Mesenchymal stem cell (in vitro differentiated cells and primary cell): Measurements from ENCODE around the gene DNASE1L3.

Source experiments
- DNase-seq: peaks from one replicate; pipeline ENCODE4 v3.0.0-alpha.2; 2013
- H2AFZ ChIP-seq: one replicate; pipeline ENCODE4 v1.6.1; 2013; ENCODE audit warnings: low read depth, mild to moderate bottlenecking, control low read depth, inconsistent platforms, low read length, moderate library complexity
- H2AK5ac ChIP-seq: 2 replicates; pipeline ENCODE4 v1.6.1; 2013; ENCODE audit warnings: low read length, moderate library complexity, mild to moderate bottlenecking, inconsistent platforms; ENCODE audit not compliant: severe bottlenecking
- H2BK120ac ChIP-seq: one replicate; pipeline ENCODE4 v1.6.1; 2013; ENCODE audit warnings: low read depth, mild to moderate bottlenecking, inconsistent platforms, low read length, moderate library complexity
- H2BK12ac ChIP-seq, 2 experiments: one replicate each; pipeline ENCODE4 v1.6.1; 2013; ENCODE audit warnings: inconsistent platforms in 2 of 2, low read length in 2 of 2, mild to moderate bottlenecking in 2 of 2, moderate library complexity in 2 of 2, control low read depth in 1 of 2
- H2BK15ac ChIP-seq: one replicate; pipeline ENCODE4 v1.6.1; 2013; ENCODE audit warnings: mild to moderate bottlenecking, low read depth, inconsistent platforms; ENCODE audit not compliant: poor library complexity, severe bottlenecking
- H2BK5ac ChIP-seq: 2 replicates; pipeline ENCODE4 v1.6.1; 2013; ENCODE audit warnings: low read depth, mild to moderate bottlenecking, low read length, control low read depth, inconsistent platforms; ENCODE audit not compliant: poor library complexity, severe bottlenecking
- H3K14ac ChIP-seq, 2 experiments: one replicate each; pipeline ENCODE4 v1.6.1; 2013; ENCODE audit warnings: inconsistent platforms in 2 of 2, low read length in 2 of 2, control low read depth in 1 of 2, mild to moderate bottlenecking in 1 of 2, moderate library complexity in 1 of 2
- H3K18ac ChIP-seq, 2 experiments: one replicate each; pipeline ENCODE4 v1.6.1; 2013; ENCODE audit warnings: inconsistent platforms in 2 of 2, low read length in 2 of 2, control low read depth in 1 of 2, low read depth in 1 of 2, mild to moderate bottlenecking in 1 of 2
- H3K23ac ChIP-seq, 2 experiments: one replicate each; pipeline ENCODE4 v1.6.1; 2013; ENCODE audit warnings: inconsistent platforms in 2 of 2, low read length in 2 of 2, mild to moderate bottlenecking in 2 of 2, moderate library complexity in 2 of 2, control low read depth in 1 of 2
- H3K27ac ChIP-seq: 2 replicates; pipeline ENCODE4 v1.5.1; 2013; ENCODE audit warnings: mild to moderate bottlenecking, moderate library complexity, low read length, control low read depth, inconsistent platforms; ENCODE audit not compliant: poor library complexity, severe bottlenecking
- H3K27me3 ChIP-seq, 2 experiments: 2 replicates each; pipeline versions ENCODE4 v1.6.1 to v1.7.0; 2013; ENCODE audit warnings: low read length in 2 of 2, mild to moderate bottlenecking in 2 of 2, moderate library complexity in 2 of 2, control low read depth in 1 of 2, inconsistent platforms in 1 of 2; ENCODE audit not compliant: control insufficient read depth in 1 of 2, insufficient read depth in 1 of 2
- H3K36me3 ChIP-seq, 2 experiments: 2 replicates each; pipeline versions ENCODE4 v1.6.1 to v1.7.0; 2013; ENCODE audit warnings: low read length in 2 of 2, control low read depth in 1 of 2, inconsistent platforms in 1 of 2, low read depth in 1 of 2, mild to moderate bottlenecking in 1 of 2; ENCODE audit not compliant: insufficient read depth in 2 of 2, control insufficient read depth in 1 of 2
- H3K4ac ChIP-seq, 2 experiments: one replicate each; pipeline ENCODE4 v1.6.1; 2013; ENCODE audit warnings: inconsistent platforms in 2 of 2, low read length in 2 of 2, mild to moderate bottlenecking in 2 of 2, moderate library complexity in 2 of 2, control low read depth in 1 of 2, low read depth in 1 of 2
- H3K4me1 ChIP-seq: 2 replicates; pipeline ENCODE4 v1.6.1; 2013; ENCODE audit warnings: low read depth, low read length, control low read depth; ENCODE audit not compliant: control insufficient read depth, insufficient read depth
- H3K4me2 ChIP-seq: 2 replicates; pipeline ENCODE4 v1.6.1; 2013; ENCODE audit warnings: low read length, mild to moderate bottlenecking, inconsistent platforms; ENCODE audit not compliant: poor library complexity, severe bottlenecking
- H3K4me3 ChIP-seq, 2 experiments: 2 replicates each; pipeline versions ENCODE4 v1.5.1 to v1.7.0; 2013; ENCODE audit warnings: low read length in 2 of 2, mild to moderate bottlenecking in 2 of 2, control low read depth in 1 of 2, low read depth in 1 of 2; ENCODE audit not compliant: insufficient read depth in 1 of 2
- H3K79me1 ChIP-seq: replicated peaks from 2 replicates; pipeline ENCODE4 v1.6.1; 2013; ENCODE audit warnings: mild to moderate bottlenecking, control low read depth, low read length, inconsistent platforms; ENCODE audit not compliant: poor library complexity, severe bottlenecking
- H3K9ac ChIP-seq: 2 replicates; pipeline ENCODE4 v1.7.0; 2013; ENCODE audit warnings: mild to moderate bottlenecking, low read length, moderate library complexity
- H3K9me3 ChIP-seq: 2 replicates; pipeline ENCODE4 v1.7.0; 2013; ENCODE audit warnings: mild to moderate bottlenecking, low read length; ENCODE audit not compliant: control insufficient read depth
- H4K8ac ChIP-seq: one replicate; pipeline ENCODE4 v1.6.1; 2013; ENCODE audit warnings: inconsistent platforms, mild to moderate bottlenecking, low read length, moderate library complexity
- H4K91ac ChIP-seq: one replicate; pipeline ENCODE4 v1.6.1; 2013; ENCODE audit warnings: mild to moderate bottlenecking, low read length, inconsistent platforms
- WGBS: methylation state at CpG from one replicate; pipeline ENCODE4 v1.1.7; 2013; ENCODE audit warnings: mixed read lengths; 5-methylcytosine and 5-hydroxymethylcytosine counted together

Gene DNASE1L3

DNA sequence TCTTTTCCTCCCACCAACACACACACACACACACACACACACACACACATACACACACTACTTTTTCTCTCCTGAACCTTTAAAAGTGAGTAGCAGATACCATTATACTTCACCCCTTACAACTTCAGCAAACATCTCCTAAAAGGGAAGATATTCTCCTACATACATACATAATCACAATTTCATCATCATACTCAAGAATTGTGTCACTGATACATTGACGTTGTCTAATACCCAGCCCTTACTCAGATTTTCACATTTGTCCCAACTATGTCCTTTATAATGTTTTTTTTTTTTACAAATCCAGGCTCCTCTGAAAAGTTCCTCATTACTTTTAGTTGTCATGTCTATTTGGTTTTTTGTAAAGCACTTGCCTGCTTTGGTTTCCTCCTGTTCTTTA lies 45.3 kb upstream of the DNASE1L3 start:
- H3K9me3 ChIP-seq: no peaks in the 10 kb centered on the region
- H3K36me3 ChIP-seq: peaks cover 0 to 16% of the 10 kb centered on the region in 2 experiments
- no peak overlapping the region for H3K9ac ChIP-seq
- no peak overlapping the region for H2AK5ac ChIP-seq
- H3K27ac ChIP-seq: no peak overlapping the region
- H2BK120ac ChIP-seq: no peak overlapping the region
- no peak overlapping the region for H2BK12ac ChIP-seq
- no peak overlapping the region for H4K8ac ChIP-seq
- H4K91ac ChIP-seq: no peak overlapping the region
- H2BK5ac ChIP-seq: no peak overlapping the region
- no peak overlapping the region for H3K4me3 ChIP-seq
- WGBS: 100% methylated on average over 1 of the region's 1 CpG
- H3K23ac ChIP-seq: no peak overlapping the region
- H3K4ac ChIP-seq: no peak overlapping the region
- peaks cover 7% of the 10 kb centered on the region for H3K4me1 ChIP-seq
- no peak overlapping the region for H3K4me2 ChIP-seq
- H2BK15ac ChIP-seq: no peak overlapping the region
- no peak overlapping the region for H3K14ac ChIP-seq
- no peaks in the 10 kb centered on the region for H3K79me1 ChIP-seq
- no peak for DNase-seq
- no peak overlapping the region for H3K18ac ChIP-seq
- H2AFZ ChIP-seq: no peak overlapping the region
- H3K27me3 ChIP-seq: no peaks in the 10 kb centered on the region

DNA sequence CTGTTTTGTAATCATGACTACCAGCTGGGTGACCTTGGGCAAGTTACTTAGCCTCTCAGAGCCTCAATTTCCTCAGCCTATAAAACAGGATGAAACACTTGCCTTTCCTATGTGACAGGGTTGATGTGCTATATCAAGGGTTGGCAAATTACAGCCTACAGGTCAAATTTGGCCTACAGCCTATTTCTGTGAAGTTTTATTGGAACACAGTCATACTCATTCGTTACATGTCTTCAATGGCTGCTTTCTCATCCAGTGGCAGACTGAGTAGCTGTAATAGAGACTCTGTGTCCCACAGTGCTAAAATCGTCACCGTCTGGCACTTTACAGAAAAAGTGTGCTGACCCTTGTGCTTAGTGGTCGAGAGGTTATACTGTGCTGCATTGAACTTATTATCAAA lies 43.4 kb upstream of the DNASE1L3 start:
- Histone ChIP-seq H3K9ac (no peak overlapping the region), H3K14ac (no peak overlapping the region), H3K27ac (no peak overlapping the region), H3K9me3 (no peaks in the 10 kb centered on the region), H3K23ac (no peak overlapping the region), H3K4me2 (no peak overlapping the region), H3K18ac (no peak overlapping the region), H3K4me3 (no peak overlapping the region), H2AFZ (no peak overlapping the region), H2BK12ac (no peak overlapping the region), H2BK15ac (no peak overlapping the region), H3K4ac (no peak overlapping the region), H3K79me1 (peaks cover 3% of the 10 kb centered on the region), H4K91ac (no peak overlapping the region), H2BK120ac (no peak overlapping the region), H2AK5ac (no peak overlapping the region), H2BK5ac (no peak overlapping the region), H3K36me3 (peaks cover 0 to 13% of the 10 kb centered on the region in 2 experiments), H3K27me3 (no peaks in the 10 kb centered on the region), H3K4me1 (peaks cover 5% of the 10 kb centered on the region), H4K8ac (no peak overlapping the region)
- 92% methylated on average over 4 of the region's 4 CpGs for WGBS
- DNase-seq: no peak

DNA sequence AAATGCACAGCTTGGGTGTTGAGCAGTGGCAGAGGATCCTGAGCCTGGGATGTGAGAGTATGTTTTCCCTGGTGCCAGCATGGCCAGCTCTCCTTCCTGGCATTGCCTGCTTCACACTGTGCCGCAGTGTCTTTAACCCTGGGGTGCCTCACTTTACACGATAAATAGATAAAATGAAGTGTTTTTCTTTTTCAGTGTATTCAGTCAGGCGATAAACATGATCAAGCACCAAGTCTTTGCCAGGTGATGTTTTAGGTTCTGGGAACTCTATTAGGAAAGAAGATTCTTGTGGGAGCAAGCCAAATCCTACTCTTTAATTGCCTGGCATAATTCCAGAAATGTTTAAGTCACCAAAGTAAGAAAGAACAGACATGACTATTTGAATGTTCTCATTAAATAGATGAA lies 40.9 kb upstream of the DNASE1L3 start:
- Histone ChIP-seq H3K9ac (no peak overlapping the region), H2AFZ (no peak overlapping the region), H3K4me1 (peaks cover 5% of the 10 kb centered on the region), H3K27ac (no peak overlapping the region), H3K27me3 (no peaks in the 10 kb centered on the region), H3K18ac (no peak overlapping the region), H3K14ac (no peak overlapping the region), H3K4ac (peak overlapping the region in 1 of 2 experiments; percentile 75), H3K36me3 (peaks cover 0 to 3% of the 10 kb centered on the region in 2 experiments), H3K79me1 (peaks cover 3% of the 10 kb centered on the region), H4K8ac (no peak overlapping the region), H2BK120ac (no peak overlapping the region), H3K23ac (no peak overlapping the region), H2AK5ac (no peak overlapping the region), H2BK15ac (no peak overlapping the region), H4K91ac (no peak overlapping the region), H2BK12ac (no peak overlapping the region), H3K4me3 (no peak overlapping the region), H2BK5ac (no peak overlapping the region), H3K9me3 (no peaks in the 10 kb centered on the region), H3K4me2 (no peak overlapping the region)
- no peak for DNase-seq
- 98% methylated on average over 3 of the region's 3 CpGs for WGBS

DNA sequence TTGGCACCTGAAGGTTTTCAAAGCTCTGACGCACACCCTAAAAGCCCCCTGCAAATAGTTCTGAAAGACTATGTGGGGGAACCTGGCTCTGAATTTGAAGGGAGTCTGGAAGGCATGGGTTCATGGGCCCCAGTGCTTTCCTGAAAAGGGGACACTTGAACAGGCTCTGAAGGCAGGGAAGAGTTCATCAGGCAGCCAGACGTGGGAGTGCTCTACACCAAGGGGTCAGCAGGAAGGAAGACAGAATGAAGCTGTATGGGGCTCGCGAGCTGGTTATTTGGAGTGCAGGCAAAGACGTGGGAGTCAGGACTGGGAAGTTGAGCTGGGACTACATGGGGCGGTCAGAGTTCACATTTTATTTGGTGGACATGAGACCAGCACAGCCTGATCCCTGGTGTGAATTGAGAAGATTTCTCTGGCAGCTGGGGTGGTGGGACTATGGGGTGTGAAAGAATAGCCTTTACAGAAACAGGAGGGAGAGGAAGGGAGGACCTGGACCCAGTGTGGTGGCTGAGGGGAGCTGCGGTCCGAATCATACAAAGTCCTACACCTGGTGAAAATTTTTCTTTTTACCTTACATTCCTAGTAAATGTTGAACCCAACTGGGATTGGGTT lies 39.4 kb upstream of the DNASE1L3 start:
- no peak overlapping the region for H3K18ac ChIP-seq
- no peaks in the 10 kb centered on the region for H3K36me3 ChIP-seq
- no peak overlapping the region for H2BK5ac ChIP-seq
- H3K9ac ChIP-seq: peak overlapping the region; percentile 31
- H3K79me1 ChIP-seq: peaks cover 7% of the 10 kb centered on the region
- no peak overlapping the region for H4K91ac ChIP-seq
- H2BK15ac ChIP-seq: no peak overlapping the region
- H2BK120ac ChIP-seq: no peak overlapping the region
- H2BK12ac ChIP-seq: no peak overlapping the region
- no peaks in the 10 kb centered on the region for H3K27me3 ChIP-seq
- no peak overlapping the region for H3K4ac ChIP-seq
- H3K23ac ChIP-seq: no peak overlapping the region
- H2AFZ ChIP-seq: no peak overlapping the region
- DNase-seq: no peak
- H3K27ac ChIP-seq: no peak overlapping the region
- peaks cover 5% of the 10 kb centered on the region for H3K4me1 ChIP-seq
- no peak overlapping the region for H3K4me3 ChIP-seq
- H3K4me2 ChIP-seq: no peak overlapping the region
- H2AK5ac ChIP-seq: no peak overlapping the region
- H3K9me3 ChIP-seq: no peaks in the 10 kb centered on the region
- H4K8ac ChIP-seq: peak overlapping the region; percentile 4
- 77% methylated on average over 6 of the region's 8 CpGs for WGBS
- H3K14ac ChIP-seq: no peak overlapping the region
